ENCODE results near the gene ARL17B. TPM values are rescaled to one million over a fixed set of nuclear protein-coding genes. Genes with fewer than 3 reads are reported as not detected.
"Not testable (repeated sequence)": the region's sequence is repeated elsewhere in the genome, so short reads cannot be mapped to it uniquely, and the experiment has no call there.

ARL17B gene
- total and polyA plus RNA-seq, 5 donors from 2014 or later, result 17.6 to 34.4 (median 22.3) TPM

- not testable (repeated sequence) for H3K36me3 ChIP-seq (ENCODE audit: control insufficient read depth, insufficient read depth, low read length); H3K27me3 ChIP-seq (ENCODE audit: control insufficient read depth, insufficient read depth, low read length); H3K4me1 Mint-ChIP-seq; H3K27ac Mint-ChIP-seq; H3K27ac ChIP-seq (ENCODE audit: insufficient read depth, low read length, poor library complexity, severe bottlenecking); H3K4me3 Mint-ChIP-seq; H3K9me3 Mint-ChIP-seq; DNase-seq; H3K9me3 ChIP-seq (ENCODE audit: control insufficient read depth in 2 of 2, low read length in 2 of 2); H3K36me3 Mint-ChIP-seq; H3K4me1 ChIP-seq (ENCODE audit: control insufficient read depth, insufficient read depth, low read length, poor library complexity, severe bottlenecking); H3K27me3 Mint-ChIP-seq; H3K4me3 ChIP-seq (ENCODE audit: low read depth, low read length)
- peak; percentile 55 for ATAC-seq (ENCODE audit: low read depth in 2 of 2)
Observed at GRCh38 chr17:46348345-46348744, 13.2 kb downstream of the ARL17B start.

GRCh38 chr17:46342131-46342530, 19.4 kb downstream of the ARL17B start:
- not testable (repeated sequence) for H3K36me3 ChIP-seq (ENCODE audit: control insufficient read depth, insufficient read depth, low read length); DNase-seq; H3K4me1 Mint-ChIP-seq; H3K9me3 Mint-ChIP-seq; H3K27me3 Mint-ChIP-seq; H3K9me3 ChIP-seq (ENCODE audit: control insufficient read depth in 2 of 2, low read length in 2 of 2); H3K4me3 Mint-ChIP-seq; H3K4me3 ChIP-seq (ENCODE audit: low read depth, low read length); H3K4me1 ChIP-seq (ENCODE audit: control insufficient read depth, insufficient read depth, low read length, poor library complexity, severe bottlenecking); H3K27ac ChIP-seq (ENCODE audit: insufficient read depth, low read length, poor library complexity, severe bottlenecking); H3K36me3 Mint-ChIP-seq; H3K27ac Mint-ChIP-seq; H3K27me3 ChIP-seq (ENCODE audit: control insufficient read depth, insufficient read depth, low read length)
- peak in 1 of 2 donors; percentile 24 for ATAC-seq (ENCODE audit: low read depth in 2 of 2)

GRCh38 chr17:46341220-46341619, 20.3 kb downstream of the ARL17B start:
- not testable (repeated sequence) for H3K27me3 Mint-ChIP-seq; H3K9me3 Mint-ChIP-seq; DNase-seq; H3K27ac ChIP-seq (ENCODE audit: insufficient read depth, low read length, poor library complexity, severe bottlenecking); H3K27ac Mint-ChIP-seq; H3K4me1 ChIP-seq (ENCODE audit: control insufficient read depth, insufficient read depth, low read length, poor library complexity, severe bottlenecking); H3K4me3 Mint-ChIP-seq; H3K4me3 ChIP-seq (ENCODE audit: low read depth, low read length); H3K9me3 ChIP-seq (ENCODE audit: control insufficient read depth in 2 of 2, low read length in 2 of 2); H3K4me1 Mint-ChIP-seq; ATAC-seq (ENCODE audit: low read depth in 2 of 2); H3K36me3 ChIP-seq (ENCODE audit: control insufficient read depth, insufficient read depth, low read length); H3K36me3 Mint-ChIP-seq; H3K27me3 ChIP-seq (ENCODE audit: control insufficient read depth, insufficient read depth, low read length)

- not testable (repeated sequence) for H3K27me3 Mint-ChIP-seq; H3K9me3 ChIP-seq (ENCODE audit: control insufficient read depth in 2 of 2, low read length in 2 of 2); H3K36me3 ChIP-seq (ENCODE audit: control insufficient read depth, insufficient read depth, low read length); H3K9me3 Mint-ChIP-seq; DNase-seq; H3K27me3 ChIP-seq (ENCODE audit: control insufficient read depth, insufficient read depth, low read length); ATAC-seq (ENCODE audit: low read depth in 2 of 2); H3K27ac ChIP-seq (ENCODE audit: insufficient read depth, low read length, poor library complexity, severe bottlenecking); H3K4me3 Mint-ChIP-seq; H3K4me1 ChIP-seq (ENCODE audit: control insufficient read depth, insufficient read depth, low read length, poor library complexity, severe bottlenecking); H3K36me3 Mint-ChIP-seq; H3K27ac Mint-ChIP-seq; H3K4me1 Mint-ChIP-seq; H3K4me3 ChIP-seq (ENCODE audit: low read depth, low read length)
Observed at GRCh38 chr17:46294831-46295230, 66.7 kb downstream of the ARL17B start, which contains the start of gene LRRC37A. LRRC37A (plus strand) TSS chr17:46295131; CDS start chr17:46295134, 3 bp downstream.

- H3K9me3 ChIP-seq (ENCODE audit: control insufficient read depth in 2 of 2, low read length in 2 of 2); DNase-seq; H3K9me3 Mint-ChIP-seq; H3K36me3 Mint-ChIP-seq; H3K4me1 ChIP-seq (ENCODE audit: control insufficient read depth, insufficient read depth, low read length, poor library complexity, severe bottlenecking); H3K27me3 Mint-ChIP-seq; H3K36me3 ChIP-seq (ENCODE audit: control insufficient read depth, insufficient read depth, low read length); H3K4me3 ChIP-seq (ENCODE audit: low read depth, low read length); ATAC-seq (ENCODE audit: low read depth in 2 of 2); H3K27ac ChIP-seq (ENCODE audit: insufficient read depth, low read length, poor library complexity, severe bottlenecking); H3K27me3 ChIP-seq (ENCODE audit: control insufficient read depth, insufficient read depth, low read length): not testable (repeated sequence)
- peak overlapping the region in 2 of 4 donors; percentile 2 to 24 for H3K4me3 Mint-ChIP-seq
- peaks cover 0 to 13% (median 7%) of the 10 kb centered on the region in 4 donors for H3K4me1 Mint-ChIP-seq
- H3K27ac Mint-ChIP-seq, result peak overlapping the region in 1 of 3 donors; percentile 68
Observed at GRCh38 chr17:46291618-46292017, 69.9 kb downstream of the ARL17B start.

GRCh38 chr17:46290906-46291546, 70.5 kb downstream of the ARL17B start:
- H3K36me3 Mint-ChIP-seq; H3K36me3 ChIP-seq (ENCODE audit: control insufficient read depth, insufficient read depth, low read length); H3K9me3 ChIP-seq (ENCODE audit: control insufficient read depth in 2 of 2, low read length in 2 of 2); H3K27me3 ChIP-seq (ENCODE audit: control insufficient read depth, insufficient read depth, low read length); H3K27ac ChIP-seq (ENCODE audit: insufficient read depth, low read length, poor library complexity, severe bottlenecking); H3K27me3 Mint-ChIP-seq; H3K4me1 ChIP-seq (ENCODE audit: control insufficient read depth, insufficient read depth, low read length, poor library complexity, severe bottlenecking); H3K4me3 ChIP-seq (ENCODE audit: low read depth, low read length); H3K9me3 Mint-ChIP-seq: not testable (repeated sequence)
- H3K4me1 Mint-ChIP-seq, result peaks cover 0 to 16% (median 7%) of the 10 kb centered on the region in 4 donors
- ATAC-seq (ENCODE audit: low read depth in 2 of 2) (peak; percentile 38 to 45), DNase-seq (peak in 1 of 3 donors; percentile 16)
- H3K4me3 Mint-ChIP-seq, result peak overlapping the region in 2 of 4 donors; percentile 24 to 29
- peak overlapping the region in 2 of 3 donors; percentile 54 to 68 for H3K27ac Mint-ChIP-seq

- H3K27ac ChIP-seq (ENCODE audit: insufficient read depth, low read length, poor library complexity, severe bottlenecking), result not testable (repeated sequence)
Observed at GRCh38 chr17:46287587-46287986, 74.0 kb downstream of the ARL17B start.

GRCh38 chr17:46286764-46287221, 74.8 kb downstream of the ARL17B start:
- H3K4me1 ChIP-seq (ENCODE audit: control insufficient read depth, insufficient read depth, low read length, poor library complexity, severe bottlenecking); H3K27me3 ChIP-seq (ENCODE audit: control insufficient read depth, insufficient read depth, low read length); H3K36me3 Mint-ChIP-seq; H3K27me3 Mint-ChIP-seq; H3K9me3 Mint-ChIP-seq; H3K27ac ChIP-seq (ENCODE audit: insufficient read depth, low read length, poor library complexity, severe bottlenecking); H3K36me3 ChIP-seq (ENCODE audit: control insufficient read depth, insufficient read depth, low read length); H3K9me3 ChIP-seq (ENCODE audit: control insufficient read depth in 2 of 2, low read length in 2 of 2); H3K4me3 ChIP-seq (ENCODE audit: low read depth, low read length): not testable (repeated sequence)
- H3K4me1 Mint-ChIP-seq, result peaks cover 0 to 28% (median 11%) of the 10 kb centered on the region in 4 donors
- peak; percentile 84 to 91 for ATAC-seq (ENCODE audit: low read depth in 2 of 2)
- H3K27ac Mint-ChIP-seq, result peak overlapping the region in 2 of 3 donors; percentile 7 to 13
- peak overlapping the region in 1 of 4 donors; percentile 12 for H3K4me3 Mint-ChIP-seq
- peak; percentile 58 to 85 (median 85) for DNase-seq

More at GRCh38 chr17:46287587-46287986, 74.0 kb downstream of the ARL17B start:
- not testable (repeated sequence) for H3K27me3 Mint-ChIP-seq; H3K4me3 Mint-ChIP-seq; H3K36me3 Mint-ChIP-seq; H3K4me1 ChIP-seq (ENCODE audit: control insufficient read depth, insufficient read depth, low read length, poor library complexity, severe bottlenecking); H3K4me3 ChIP-seq (ENCODE audit: low read depth, low read length); H3K27me3 ChIP-seq (ENCODE audit: control insufficient read depth, insufficient read depth, low read length); H3K9me3 Mint-ChIP-seq; DNase-seq; H3K36me3 ChIP-seq (ENCODE audit: control insufficient read depth, insufficient read depth, low read length); H3K9me3 ChIP-seq (ENCODE audit: control insufficient read depth in 2 of 2, low read length in 2 of 2); ATAC-seq (ENCODE audit: low read depth in 2 of 2); H3K27ac Mint-ChIP-seq
- peaks cover 0 to 28% (median 11%) of the 10 kb centered on the region in 4 donors for H3K4me1 Mint-ChIP-seq
